LNCaP clone FGC (cell line): ENCODE data around the gene FAH.

Source experiments
- DNase-seq: peaks from one replicate; pipeline ENCODE4 v3.0.0-alpha.2; 2011; ENCODE audit warnings: low read depth
- H3K4me3 ChIP-seq: 2 replicates; pipeline ENCODE4 v1.5.1; 2011; ENCODE audit warnings: mild to moderate bottlenecking, low read depth, low read length, control low read depth
- CTCF ChIP-seq: IDR thresholded peaks from 2 replicates; pipeline ENCODE4 v1.5.1; 2012; ENCODE audit warnings: mild to moderate bottlenecking; ENCODE audit not compliant: control insufficient read depth, insufficient read depth; ENCODE audit errors: extremely low read depth

Gene FAH

GRCh38 chr15:80141916-80142598 is 10.7 kb upstream of the FAH start:
- H3K4me3 ChIP-seq = no peak overlapping the region
- no peak for TF ChIP-seq CTCF
- no peak for DNase-seq

GRCh38 chr15:80142646-80143045 is 10.2 kb upstream of the FAH start:
- no peak for TF ChIP-seq CTCF
- DNase-seq = no peak
- no peak overlapping the region for H3K4me3 ChIP-seq

- no peak for TF ChIP-seq CTCF
- H3K4me3 ChIP-seq = no peak overlapping the region
- DNase-seq = no peak
Measured at GRCh38 chr15:80151148-80151547, 1.7 kb upstream of the FAH start.

GRCh38 chr15:80151576-80151975 is 1.2 kb upstream of the FAH start:
- TF ChIP-seq CTCF = no peak
- DNase-seq = no peak
- no peak overlapping the region for H3K4me3 ChIP-seq

GRCh38 chr15:80152180-80152895 is 461 bp upstream of the FAH start:
- H3K4me3 ChIP-seq = peak overlapping the region; percentile 63
- no peak for TF ChIP-seq CTCF
- peak; percentile 82 for DNase-seq

GRCh38 chr15:80153900-80154299 is 1.1 kb downstream of the FAH start:
- peak overlapping the region; percentile 63 for H3K4me3 ChIP-seq
- TF ChIP-seq CTCF = no peak
- no peak for DNase-seq

- TF ChIP-seq CTCF = no peak
- no peak for DNase-seq
- no peak overlapping the region for H3K4me3 ChIP-seq
Measured at GRCh38 chr15:80154336-80154735, 1.5 kb downstream of the FAH start.
